Endothelial cell of umbilical vein (primary cell): Measurements from ENCODE around the gene NTN1. TPM values are rescaled to one million over a fixed set of nuclear protein-coding genes. Genes with fewer than 3 reads are reported as not detected.

Experiments used
- BruUV-seq: library from RNA; stranded (reverse); fragments of 400-500 nt; replicated peaks from 2 replicates; lab custom pipeline; 2021; lab: Mats Ljungman, UMichigan
- CTCF ChIA-PET: fragments of 300-600, 350-600 bp; sonication (Branson Sonifier 250); formaldehyde crosslinking; loops from one replicate; lab custom pipeline; 2021; ENCODE audit warnings: antibody characterized with exemption, inconsistent platforms; lab: Charles Lee
- POLR2A ChIA-PET: fragments of 300-600, 350-600 bp; sonication (Branson Sonifier 250); formaldehyde crosslinking; loops from one replicate; lab custom pipeline; 2021; ENCODE audit warnings: antibody characterized with exemption, inconsistent platforms; lab: Charles Lee
- DNase-seq: peaks from one replicate; pipeline ENCODE4 v3.0.0-alpha.2; 2011; ENCODE audit warnings: low read depth, low spot score
- FAIRE-seq: peaks from 2 replicates; lab custom pipeline; 2011; peaks lifted over from hg19 to GRCh38; lab: Jason Lieb, UNC
- H2AFZ ChIP-seq: 2 replicates; pipeline ENCODE4 v1.6.0; 2012; ENCODE audit warnings: low read depth, low read length, control low read depth, inconsistent platforms
- H3K27ac ChIP-seq: 2 replicates; pipeline ENCODE4 v1.5.1; 2011; ENCODE audit warnings: low read depth, mild to moderate bottlenecking, control low read depth, low read length, moderate library complexity; ENCODE audit not compliant: insufficient read depth
- H3K27me3 ChIP-seq, 2 experiments: 2 replicates each; pipeline versions ENCODE4 v1.6.0 to v1.6.1; 2011; ENCODE audit warnings: low read length in 2 of 2, mixed read lengths in 1 of 2; ENCODE audit not compliant: control insufficient read depth in 2 of 2, insufficient read depth in 2 of 2
- H3K36me3 ChIP-seq, 2 experiments: 2 replicates in 1 of 2; 3 replicates in 1 of 2; pipeline ENCODE4 v1.5.1; 2011; ENCODE audit warnings: low read length in 2 of 2, mild to moderate bottlenecking in 1 of 2, moderate library complexity in 1 of 2; ENCODE audit not compliant: control insufficient read depth in 2 of 2, insufficient read depth in 2 of 2; ENCODE audit errors: extremely low read depth in 1 of 2
- H3K4me1 ChIP-seq: 3 replicates; pipeline ENCODE4 v1.5.1; 2011; ENCODE audit warnings: mild to moderate bottlenecking, low read length; ENCODE audit not compliant: control insufficient read depth, insufficient read depth; ENCODE audit errors: extremely low read depth
- H3K4me2 ChIP-seq: 2 replicates; pipeline ENCODE4 v1.6.1; 2011; ENCODE audit warnings: low read length, control low read depth, mixed read lengths; ENCODE audit not compliant: insufficient read depth
- H3K4me3 ChIP-seq, 3 experiments: fragments of 200-600 bp in 1 of 3; sonication (generic), shearing (Covaris generic) in 1 of 3; replicated peaks in 1 of 3; 2 replicates each; pipeline ENCODE4 v1.5.1; 2011 to 2016; ENCODE audit warnings: control low read depth in 3 of 3, low read length in 3 of 3, mild to moderate bottlenecking in 2 of 3, inconsistent platforms in 1 of 3, low read depth in 1 of 3, moderate library complexity in 1 of 3; ENCODE audit not compliant: insufficient read depth in 1 of 3
- H3K79me2 ChIP-seq: 2 replicates; pipeline ENCODE4 v1.6.0; 2012; ENCODE audit warnings: low read length, inconsistent platforms; ENCODE audit not compliant: control insufficient read depth, insufficient read depth
- H3K9ac ChIP-seq: replicated peaks from 2 replicates; pipeline ENCODE3; 2011; ENCODE audit warnings: low read length, control low read depth; ENCODE audit not compliant: insufficient read depth; ENCODE audit errors: extremely low read depth
- H3K9me1 ChIP-seq: replicated peaks from 3 replicates; pipeline ENCODE4 v1.6.0; 2011; ENCODE audit warnings: mild to moderate bottlenecking, low read length; ENCODE audit not compliant: control insufficient read depth, insufficient read depth; ENCODE audit errors: extremely low read depth
- H3K9me3 ChIP-seq: replicated peaks from 2 replicates; pipeline ENCODE4 v1.5.1; 2012; ENCODE audit warnings: low read length, inconsistent platforms; ENCODE audit not compliant: control insufficient read depth, insufficient read depth
- H4K20me1 ChIP-seq: replicated peaks from 2 replicates; pipeline ENCODE3; 2011; ENCODE audit warnings: mild to moderate bottlenecking, low read length; ENCODE audit not compliant: control insufficient read depth, insufficient read depth; ENCODE audit errors: extremely low read depth
- EZH2 ChIP-seq: IDR thresholded peaks from 2 replicates; pipeline ENCODE4 v1.6.1; 2012; ENCODE audit warnings: borderline replicate concordance, low read depth, mild to moderate bottlenecking, moderate library complexity, low read length, inconsistent platforms; ENCODE audit not compliant: severe bottlenecking
- FOS ChIP-seq: IDR thresholded peaks from 2 replicates; pipeline ENCODE4 v1.6.1; 2011; ENCODE audit warnings: mild to moderate bottlenecking, low read length, moderate library complexity, borderline replicate concordance; ENCODE audit not compliant: insufficient read depth
- GATA2 ChIP-seq: IDR thresholded peaks from 2 replicates; pipeline ENCODE4 v1.7.0; 2011; ENCODE audit warnings: low read depth, mild to moderate bottlenecking, moderate library complexity, mixed read lengths, low read length; ENCODE audit not compliant: insufficient read length, insufficient read depth
- JUN ChIP-seq: IDR thresholded peaks from 2 replicates; pipeline ENCODE4 v1.6.1; 2011; ENCODE audit warnings: borderline replicate concordance, low read depth; ENCODE audit not compliant: insufficient read length, insufficient read depth
- MAX ChIP-seq: IDR thresholded peaks from 2 replicates; pipeline ENCODE4 v1.6.1; 2011; ENCODE audit not compliant: insufficient read depth, insufficient read length
- MYC ChIP-seq: IDR thresholded peaks from one replicate; pipeline ENCODE4 v1.6.1; 2011; ENCODE audit warnings: mild to moderate bottlenecking, low read depth, low read length
- POLR2A ChIP-seq: IDR thresholded peaks from 2 replicates; pipeline ENCODE4 v1.6.1; 2012; ENCODE audit warnings: low read depth, mild to moderate bottlenecking, control low read depth, low read length
- POLR2AphosphoS5 ChIP-seq: IDR thresholded peaks from 2 replicates; pipeline ENCODE4 v1.6.1; 2012; ENCODE audit warnings: low read depth, mild to moderate bottlenecking, control low read depth, low read length, moderate library complexity; ENCODE audit not compliant: insufficient read depth
- dilution Hi-C: fragments of 300-500 bp; cut with MboI; formaldehyde crosslinking; loops from one replicate; pipeline ENCODE4 v1.15.0; 2019; ENCODE audit warnings: low sequenced_read_pairs; ENCODE audit not compliant: extremely low pct_ligation_motif_present
- intact Hi-C: fragments of 100-400 bp; cut with micrococcal nuclease; formaldehyde crosslinking; loops from one replicate; pipeline ENCODE4 v1.10.0; 2022
- polyA plus RNA-seq, 4 experiments: library from polyadenylated mRNA; depleted of rRNA in 3 of 4; stranded (reverse) in 3 of 4; unstranded in 1 of 4; fragments of >200 nt; gene quantifications; 2 replicates each; pipeline versions ENCODE4 v1.2.1 to v1.2.3, GENCODE V29; 2011 to 2012; ENCODE audit warnings: missing spikeins in 1 of 4
- total RNA-seq: library from RNA; stranded (reverse); gene quantifications from 2 replicates; pipeline ENCODE4 v1.2.3, GENCODE V29; 2021
- TF ChIP-seq, protein P1 (sequence below), 2 donors: IDR thresholded peaks; 1 replicate in 1 of 2; 2 replicates in 1 of 2; pipeline ENCODE4 v1.5.1; 2011; ENCODE audit warnings: low read length in 2 of 2, mild to moderate bottlenecking in 2 of 2, moderate library complexity in 2 of 2, control low read depth in 1 of 2, inconsistent platforms in 1 of 2, low read depth in 1 of 2; ENCODE audit not compliant: insufficient read depth in 1 of 2; ENCODE audit errors: extremely low read depth in 1 of 2

NTN1 gene
- total and polyA plus RNA-seq, 2 donors (not counting 3 experiments of a cell fraction or from before 2014, with no cell fraction given) = 0.10 to 0.18 TPM

DNA sequence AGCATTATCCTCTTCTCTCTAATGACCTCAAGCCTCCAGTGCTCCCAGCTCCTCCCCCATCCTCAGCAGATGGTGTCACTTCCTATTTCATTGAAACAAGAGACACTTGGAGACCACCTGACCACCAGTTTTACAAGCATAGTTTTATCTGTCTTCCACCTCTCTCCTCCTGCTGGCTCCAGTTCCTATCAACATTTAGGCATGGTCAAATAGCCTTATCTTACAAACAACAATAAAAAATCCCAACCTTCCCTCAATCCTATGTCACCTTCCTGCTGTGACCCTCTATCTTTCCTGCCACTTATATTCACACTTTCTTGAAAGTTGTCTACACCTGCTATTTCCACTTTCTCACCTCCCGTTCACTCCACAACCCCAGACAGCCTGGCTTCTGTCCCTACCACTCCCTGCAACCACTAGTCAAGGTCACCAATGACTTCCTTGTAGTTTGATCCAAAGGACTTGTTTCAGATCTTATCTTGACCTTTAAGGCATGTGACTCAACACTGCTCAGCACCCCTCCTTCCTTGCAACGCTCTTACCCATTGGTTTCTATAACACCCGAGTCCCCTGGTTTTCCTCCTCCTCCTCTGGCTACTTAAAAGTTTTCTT, 4.3 kb upstream of the NTN1 start:
- Histone ChIP-seq H3K9me3 (no peaks in the 10 kb centered on the region), H2AFZ (no peak overlapping the region), H3K27ac (no peak overlapping the region), H4K20me1 (no peaks in the 10 kb centered on the region), H3K9me1 (no peaks in the 10 kb centered on the region), H3K4me1 (no peaks in the 10 kb centered on the region), H3K4me3 (no peak overlapping the region), H3K36me3 (no peaks in the 10 kb centered on the region), H3K27me3 (peaks cover 5 to 20% of the 10 kb centered on the region in 2 experiments), H3K9ac (no peak overlapping the region), H3K79me2 (no peaks in the 10 kb centered on the region), H3K4me2 (no peak overlapping the region)
- CTCF ChIA-PET = interaction anchor here (1.3 kb wide), 1 partner anchor 19 kb away, joined by 3 read pairs; no protein-coding TSS in a partner anchor
- BruUV-seq = no TSS peak
- POLR2A ChIA-PET = no interaction called here
- intact Hi-C loops (no loop called here), dilution Hi-C loops (no loop called here)
- TF ChIP-seq POLR2AphosphoS5 (no peak), POLR2A (no peak), JUN (no peak), FOS (no peak), MAX (no peak), MYC (no peak), GATA2 (no peak), EZH2 (no peak)
- TF ChIP-seq, protein P1, sequence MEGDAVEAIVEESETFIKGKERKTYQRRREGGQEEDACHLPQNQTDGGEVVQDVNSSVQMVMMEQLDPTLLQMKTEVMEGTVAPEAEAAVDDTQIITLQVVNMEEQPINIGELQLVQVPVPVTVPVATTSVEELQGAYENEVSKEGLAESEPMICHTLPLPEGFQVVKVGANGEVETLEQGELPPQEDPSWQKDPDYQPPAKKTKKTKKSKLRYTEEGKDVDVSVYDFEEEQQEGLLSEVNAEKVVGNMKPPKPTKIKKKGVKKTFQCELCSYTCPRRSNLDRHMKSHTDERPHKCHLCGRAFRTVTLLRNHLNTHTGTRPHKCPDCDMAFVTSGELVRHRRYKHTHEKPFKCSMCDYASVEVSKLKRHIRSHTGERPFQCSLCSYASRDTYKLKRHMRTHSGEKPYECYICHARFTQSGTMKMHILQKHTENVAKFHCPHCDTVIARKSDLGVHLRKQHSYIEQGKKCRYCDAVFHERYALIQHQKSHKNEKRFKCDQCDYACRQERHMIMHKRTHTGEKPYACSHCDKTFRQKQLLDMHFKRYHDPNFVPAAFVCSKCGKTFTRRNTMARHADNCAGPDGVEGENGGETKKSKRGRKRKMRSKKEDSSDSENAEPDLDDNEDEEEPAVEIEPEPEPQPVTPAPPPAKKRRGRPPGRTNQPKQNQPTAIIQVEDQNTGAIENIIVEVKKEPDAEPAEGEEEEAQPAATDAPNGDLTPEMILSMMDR (IDR thresholded peaks at IDR 0.05; ENCODE audit: extremely low read depth in 1 of 2, insufficient read depth in 1 of 2, low read depth in 1 of 2, low read length in 2 of 2) = no peak
- no peak for FAIRE-seq
- DNase-seq = no peak
